Superior temporal gyrus (tissue), 1 donor: ENCODE results near the gene ALG14.
"Not testable (repeated sequence)": the region's sequence is repeated elsewhere in the genome, so short reads cannot be mapped to it uniquely, and the experiment has no call there.

Experiments
- DNase-seq: peaks from one replicate; pipeline ENCODE4 v3.0.0-alpha.2; 2016; ENCODE audit errors: extremely low spot score

Gene ALG14

GRCh38 chr1:95072532-95073419 is at the start of gene ALG14:
TSS of gene ALG14 (minus strand) at chr1:95072951. CDS start at chr1:95072898, 53 bp downstream.
- DNase-seq, result peak; percentile 98

DNA sequence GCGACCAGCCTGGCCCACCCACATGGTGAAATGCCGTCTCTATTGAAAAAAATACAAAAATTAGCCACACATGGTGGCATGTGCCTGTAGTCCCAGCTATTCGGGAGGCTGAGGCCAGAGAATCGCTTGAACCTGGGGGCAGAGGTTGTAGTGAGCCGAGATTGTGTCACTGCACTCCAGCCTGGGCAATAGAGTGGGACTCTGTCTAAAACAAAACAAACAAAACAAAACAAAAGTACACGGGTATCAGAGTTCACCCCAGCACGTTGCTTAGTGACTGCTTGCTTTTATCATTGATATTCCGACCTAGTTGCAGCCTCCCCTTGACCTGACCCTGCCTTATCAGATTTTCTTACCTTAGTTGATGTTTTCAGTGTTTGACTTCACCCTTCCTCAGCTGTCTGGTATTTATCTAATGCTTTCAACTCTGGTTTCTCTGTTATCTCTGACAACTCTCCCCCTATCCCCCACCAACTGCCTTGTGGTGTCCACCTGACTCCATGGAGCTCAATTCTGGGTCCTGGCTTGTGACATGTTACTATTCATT is 49.5 kb upstream of the ALG14 start:
- DNase-seq, result no peak

- peak; percentile 49 for DNase-seq
These were observed 46.5 kb upstream of the ALG14 start for GRCh38 chr1:95119273-95119672.

DNA sequence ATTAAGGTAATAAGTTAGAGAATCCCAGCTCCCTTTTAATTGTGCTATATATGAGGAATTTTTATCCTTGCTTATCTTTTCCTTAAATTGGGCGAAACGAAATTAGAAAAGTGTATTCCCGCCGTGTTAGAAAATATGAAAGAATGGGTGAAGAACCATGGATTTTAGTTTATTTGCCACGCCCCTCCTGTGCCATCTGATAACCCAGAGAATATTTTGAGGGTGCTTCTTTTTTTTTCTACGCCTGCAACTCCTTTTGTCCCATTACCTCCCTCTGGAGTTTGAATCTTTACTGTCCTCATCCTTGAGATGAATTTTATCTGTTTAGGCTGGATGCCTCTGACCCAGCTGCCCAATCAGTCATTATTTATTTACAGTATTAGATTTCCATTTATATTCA is 46.0 kb upstream of the ALG14 start:
- DNase-seq, result no peak

- peak; percentile 34 for DNase-seq
These were observed 45.3 kb upstream of the ALG14 start for GRCh38 chr1:95118067-95118499.

- DNase-seq, result no peak
These were observed 44.7 kb upstream of the ALG14 start, which contains the start of gene TLCD4 for GRCh38 chr1:95117207-95118066. TSS of gene TLCD4 (plus strand) at chr1:95117355. CDS start at chr1:95143902, 26,547 bp downstream.

DNA sequence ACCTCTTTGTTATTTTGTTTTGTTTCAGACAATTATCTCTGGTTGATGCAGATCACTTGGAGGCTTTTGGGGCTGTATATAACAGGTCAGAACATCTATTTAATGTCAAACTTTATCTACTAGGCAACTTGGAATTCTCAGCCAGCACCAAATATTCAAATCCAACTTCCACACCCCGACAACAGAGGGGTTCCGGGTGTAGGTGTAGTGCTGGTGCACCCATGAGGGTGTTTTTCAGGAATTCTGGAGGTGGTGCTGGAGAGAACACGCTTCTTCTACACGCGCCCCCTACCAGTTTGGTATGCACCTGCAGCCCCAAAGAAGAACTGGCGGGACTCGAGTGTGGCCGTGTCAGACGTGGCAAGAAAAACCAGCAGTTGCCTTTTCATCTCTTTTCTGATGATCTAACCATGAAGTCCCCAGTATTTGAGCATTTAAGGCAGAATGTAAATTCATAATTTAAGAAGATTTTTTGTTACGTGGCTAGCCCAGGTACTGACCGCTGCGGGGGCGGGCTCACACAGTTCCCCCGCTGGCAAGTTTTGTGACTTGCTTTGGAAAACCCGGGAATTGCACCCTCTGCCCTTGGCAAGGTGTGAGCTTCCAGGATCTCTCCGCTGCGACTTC is 43.9 kb upstream of the ALG14 start:
- peak; percentile 75 for DNase-seq

DNA sequence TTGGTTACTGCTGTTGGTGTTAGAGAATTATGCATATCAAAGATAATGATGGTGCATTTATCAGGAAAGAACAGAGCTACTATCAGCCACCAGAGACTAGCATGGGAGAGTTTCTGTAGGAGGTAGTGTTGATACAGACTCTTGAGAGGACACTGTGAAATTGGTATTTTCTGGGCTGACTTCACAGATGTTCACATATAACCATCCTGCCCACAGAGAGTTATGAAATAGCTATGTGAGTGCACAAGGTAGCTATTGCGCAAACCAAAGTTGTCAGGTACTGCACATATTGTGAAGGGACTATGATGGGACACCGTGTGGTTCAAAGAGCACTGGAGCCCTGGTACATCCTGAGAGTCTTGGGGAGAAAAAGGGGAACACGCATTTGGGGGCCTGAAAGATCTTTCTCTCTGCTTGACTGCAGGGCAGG is 43.0 kb upstream of the ALG14 start:
- DNase-seq, result peak; percentile 49

GRCh38 chr1:95113684-95114083 is 40.9 kb upstream of the ALG14 start:
- DNase-seq, result no peak

- DNase-seq, result no peak
These were observed 38.3 kb upstream of the ALG14 start for GRCh38 chr1:95111014-95111413.

- DNase-seq, result no peak
These were observed 36.0 kb upstream of the ALG14 start for GRCh38 chr1:95108792-95109191.

DNA sequence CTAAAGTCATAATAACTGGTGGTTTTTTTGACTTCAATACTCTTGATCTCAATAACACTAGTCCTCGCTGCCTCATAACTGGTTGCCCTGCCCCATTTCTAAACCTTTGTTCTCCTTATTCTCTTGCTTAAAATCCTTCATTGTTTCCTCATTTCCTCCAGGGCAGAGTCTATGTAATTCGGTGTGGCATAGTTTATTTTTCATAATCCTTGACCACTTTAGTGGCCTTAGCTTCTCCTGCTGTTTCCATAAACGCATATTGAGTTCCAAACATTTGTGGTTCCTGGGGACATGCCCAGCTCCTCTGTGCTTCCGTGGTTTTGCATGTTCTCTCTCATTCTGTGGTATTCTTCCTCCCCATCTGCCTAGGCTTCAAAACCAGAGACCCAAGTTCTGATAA is 25.4 kb upstream of the ALG14 start:
- DNase-seq, result no peak

DNA sequence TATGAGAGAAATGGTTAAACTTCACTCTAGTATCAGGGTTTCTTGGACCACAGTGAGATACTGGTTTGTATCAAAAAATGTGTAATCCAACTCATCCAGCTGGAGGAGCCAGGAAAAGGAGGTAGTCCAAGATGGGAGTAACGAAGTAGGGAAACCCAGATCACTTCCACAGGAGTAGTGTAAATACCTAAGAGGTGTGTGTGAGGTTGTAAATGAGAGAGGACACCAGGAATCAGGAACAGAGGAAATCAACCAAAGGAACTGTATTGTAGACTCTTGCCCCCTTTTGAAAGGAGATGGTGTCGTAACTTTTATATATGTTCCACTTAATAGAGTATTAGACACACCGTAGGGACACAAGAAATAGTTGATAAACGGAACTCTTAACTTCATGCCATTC is 24.7 kb upstream of the ALG14 start:
- no peak for DNase-seq

- no peak for DNase-seq
These were observed 23.6 kb upstream of the ALG14 start for GRCh38 chr1:95096218-95096841.

GRCh38 chr1:95095833-95096217 is 23.1 kb upstream of the ALG14 start:
- no peak for DNase-seq

- DNase-seq, result no peak
These were observed 22.2 kb upstream of the ALG14 start for GRCh38 chr1:95094923-95095322.

DNA sequence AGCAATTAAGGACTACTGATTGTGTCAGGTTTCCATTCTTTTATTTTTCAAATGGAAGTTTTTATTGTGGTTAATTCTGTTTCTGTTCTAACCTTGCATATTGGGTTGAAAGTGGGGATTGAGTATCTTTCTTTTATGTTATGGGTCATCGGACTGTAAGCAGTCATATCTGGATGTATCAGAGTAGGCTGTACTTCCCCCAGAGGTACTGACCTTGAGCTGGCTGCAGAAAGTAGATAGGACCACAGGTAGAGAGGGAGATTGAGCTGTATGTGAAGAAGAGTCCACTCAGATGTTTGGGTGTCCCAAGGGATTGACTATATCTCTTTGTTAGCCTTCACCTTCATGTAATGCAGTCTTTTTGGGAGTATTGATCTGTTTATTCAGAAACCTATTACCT is 20.5 kb upstream of the ALG14 start:
- DNase-seq, result no peak

- not testable (repeated sequence) for DNase-seq
These were observed 20.1 kb upstream of the ALG14 start for GRCh38 chr1:95092891-95093290.

GRCh38 chr1:95091290-95091689 is 18.5 kb upstream of the ALG14 start:
- DNase-seq, result not testable (repeated sequence)

DNA sequence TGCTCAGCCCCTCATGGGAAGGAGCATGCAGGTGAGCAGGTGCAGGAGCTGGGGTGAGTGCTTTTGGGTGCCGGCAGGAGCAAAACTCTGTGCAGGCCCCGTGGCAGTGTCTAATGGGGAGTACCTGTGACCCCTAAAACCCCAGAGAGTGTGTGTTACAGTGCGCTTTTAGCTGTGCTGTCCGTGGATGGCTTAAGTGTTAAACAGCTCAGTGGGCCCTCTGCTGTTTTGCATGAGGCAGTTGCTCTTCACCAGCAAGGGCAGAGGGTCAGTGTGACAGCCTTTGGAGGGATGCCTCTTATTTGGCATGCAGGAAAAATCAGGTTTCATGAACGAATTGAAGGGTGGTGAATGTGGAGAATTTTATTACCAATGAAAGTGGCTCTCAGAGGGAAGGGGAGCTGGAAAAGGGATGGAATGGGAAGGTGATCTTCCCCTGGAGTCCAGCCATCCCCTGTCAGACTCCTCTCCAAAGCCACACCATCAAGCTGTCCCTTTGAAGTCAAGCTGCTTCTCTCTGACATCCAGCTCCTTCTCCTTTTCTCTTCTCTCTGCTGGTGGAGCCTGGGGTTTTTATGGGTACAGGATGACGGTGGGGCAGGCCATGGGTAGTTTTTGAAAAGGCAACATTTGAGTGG is 17.0 kb upstream of the ALG14 start:
- no peak for DNase-seq

- no peak for DNase-seq
These were observed 15.6 kb upstream of the ALG14 start for GRCh38 chr1:95088303-95088702.
